ENCODE data around the gene NMT2. TPM values are rescaled to one million over a fixed set of nuclear protein-coding genes. Genes with fewer than 3 reads are reported as not detected.

Gene NMT2
- total and polyA plus RNA-seq, 2 donors = 19.6 to 31.1 TPM

DNA sequence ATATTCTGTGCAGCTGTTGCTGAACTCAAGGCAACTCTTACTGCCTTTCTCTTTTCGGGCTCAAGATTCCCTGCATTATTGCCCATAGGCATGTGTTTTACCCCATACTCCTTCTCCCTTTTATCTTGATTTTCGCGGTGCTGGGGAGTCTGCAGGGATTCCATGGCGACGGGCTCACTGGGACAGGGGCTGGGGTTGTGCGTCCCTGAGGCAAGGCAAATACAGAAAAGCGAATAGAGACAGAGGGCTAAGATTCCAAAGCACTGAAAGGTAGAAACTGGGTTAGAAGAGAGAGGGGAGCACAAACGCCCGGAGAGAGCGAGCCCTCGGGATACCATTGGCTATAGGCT lies 71.9 kb downstream of the NMT2 start:
- Histone ChIP-seq H3K9me3 (ENCODE audit: control insufficient read depth in 2 of 2, insufficient read depth in 1 of 2, low read length in 1 of 2) (no peaks in the 10 kb centered on the region), H3K4me3 (ENCODE audit: low read length in 2 of 2) (peak overlapping the region; percentile 75 to 96), H3K36me3 (ENCODE audit: control insufficient read depth in 2 of 2, insufficient read depth in 2 of 2, low read length in 1 of 2) (peaks cover 3 to 4% of the 10 kb centered on the region in 2 donors), H3K27me3 (ENCODE audit: control insufficient read depth in 2 of 2, insufficient read depth in 1 of 2, low read length in 1 of 2) (no peaks in the 10 kb centered on the region), H3K4me1 (ENCODE audit: control insufficient read depth in 2 of 2, insufficient read depth in 2 of 2, low read length in 2 of 2) (peaks cover 15 to 24% of the 10 kb centered on the region in 2 donors), H3K27ac (ENCODE audit: low read depth in 1 of 2, low read length in 1 of 2) (peak overlapping the region in 1 of 2 donors; percentile 98)
- DNase-seq (ENCODE audit: low read depth in 6 of 9, low spot score in 9 of 9) = no peak
- WGBS = 1% methylated on average over 11 of the region's 11 CpGs

DNA sequence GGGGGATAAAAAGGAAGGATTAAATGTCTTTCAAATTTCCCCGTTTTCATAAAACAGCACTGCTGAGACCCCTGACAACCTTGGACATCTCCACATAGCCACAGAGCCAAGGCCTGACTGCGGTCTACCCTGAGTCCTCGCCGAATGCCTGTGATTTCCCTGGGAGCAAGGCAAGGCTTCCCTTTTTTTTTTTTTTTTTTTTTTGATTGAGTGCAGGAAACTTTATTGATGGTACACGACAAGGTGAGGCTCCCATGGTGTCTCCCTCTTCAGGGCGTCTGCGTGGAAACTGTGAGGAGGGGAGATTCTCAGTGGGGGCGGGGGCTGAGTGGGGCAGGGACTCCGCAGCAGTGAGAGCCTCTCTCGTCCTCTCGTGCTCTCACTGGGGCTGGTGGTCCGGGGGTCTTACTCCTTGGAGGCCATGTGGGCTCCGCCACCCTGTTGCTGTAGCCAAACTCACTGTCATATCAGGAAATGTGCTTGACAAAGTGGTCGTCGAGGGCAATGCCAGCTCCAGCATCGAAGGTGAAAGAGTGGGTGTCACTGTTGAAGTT lies 75.6 kb downstream of the NMT2 start:
- H3K27ac ChIP-seq (ENCODE audit: low read depth in 1 of 2, low read length in 1 of 2) = no peak overlapping the region
- peaks cover 5 to 16% of the 10 kb centered on the region in 2 donors for H3K4me1 ChIP-seq (ENCODE audit: control insufficient read depth in 2 of 2, insufficient read depth in 2 of 2, low read length in 2 of 2)
- no peaks in the 10 kb centered on the region for H3K27me3 ChIP-seq (ENCODE audit: control insufficient read depth in 2 of 2, insufficient read depth in 1 of 2, low read length in 1 of 2)
- 96% methylated on average over 16 of the region's 16 CpGs for WGBS
- no peaks in the 10 kb centered on the region for H3K9me3 ChIP-seq (ENCODE audit: control insufficient read depth in 2 of 2, insufficient read depth in 1 of 2, low read length in 1 of 2)
- H3K4me3 ChIP-seq (ENCODE audit: low read length in 2 of 2) = no peak overlapping the region
- DNase-seq (ENCODE audit: low read depth in 6 of 9, low spot score in 9 of 9) = no peak
- H3K36me3 ChIP-seq (ENCODE audit: control insufficient read depth in 2 of 2, insufficient read depth in 2 of 2, low read length in 1 of 2) = no peaks in the 10 kb centered on the region

DNA sequence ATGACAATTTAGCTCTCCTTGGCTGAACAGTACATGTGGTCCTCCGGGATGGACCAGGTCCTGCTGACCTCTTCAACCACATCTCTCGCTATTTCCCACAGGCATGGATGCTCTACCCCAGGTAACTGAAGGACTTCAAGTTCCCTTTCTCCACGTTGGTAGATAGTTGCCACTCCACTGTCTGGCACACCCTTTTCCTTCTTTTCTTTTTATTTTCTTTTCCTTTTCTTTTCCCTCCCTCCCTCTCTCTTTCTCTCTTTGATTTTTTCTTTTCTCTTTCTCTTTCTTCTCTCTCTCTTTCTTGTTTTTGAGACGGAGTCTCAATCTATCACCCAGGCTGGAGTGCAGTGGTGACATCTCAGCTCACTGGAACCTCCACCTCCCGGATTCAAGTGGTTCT lies 77.1 kb downstream of the NMT2 start:
- no peaks in the 10 kb centered on the region for H3K27me3 ChIP-seq (ENCODE audit: control insufficient read depth in 2 of 2, insufficient read depth in 1 of 2, low read length in 1 of 2)
- no peaks in the 10 kb centered on the region for H3K9me3 ChIP-seq (ENCODE audit: control insufficient read depth in 2 of 2, insufficient read depth in 1 of 2, low read length in 1 of 2)
- WGBS = 96% methylated on average over 5 of the region's 5 CpGs
- peaks cover 1 to 10% of the 10 kb centered on the region in 2 donors for H3K4me1 ChIP-seq (ENCODE audit: control insufficient read depth in 2 of 2, insufficient read depth in 2 of 2, low read length in 2 of 2)
- H3K27ac ChIP-seq (ENCODE audit: low read depth in 1 of 2, low read length in 1 of 2) = no peak overlapping the region
- H3K36me3 ChIP-seq (ENCODE audit: control insufficient read depth in 2 of 2, insufficient read depth in 2 of 2, low read length in 1 of 2) = no peaks in the 10 kb centered on the region
- no peak for DNase-seq (ENCODE audit: low read depth in 6 of 9, low spot score in 9 of 9)
- no peak overlapping the region for H3K4me3 ChIP-seq (ENCODE audit: low read length in 2 of 2)

DNA sequence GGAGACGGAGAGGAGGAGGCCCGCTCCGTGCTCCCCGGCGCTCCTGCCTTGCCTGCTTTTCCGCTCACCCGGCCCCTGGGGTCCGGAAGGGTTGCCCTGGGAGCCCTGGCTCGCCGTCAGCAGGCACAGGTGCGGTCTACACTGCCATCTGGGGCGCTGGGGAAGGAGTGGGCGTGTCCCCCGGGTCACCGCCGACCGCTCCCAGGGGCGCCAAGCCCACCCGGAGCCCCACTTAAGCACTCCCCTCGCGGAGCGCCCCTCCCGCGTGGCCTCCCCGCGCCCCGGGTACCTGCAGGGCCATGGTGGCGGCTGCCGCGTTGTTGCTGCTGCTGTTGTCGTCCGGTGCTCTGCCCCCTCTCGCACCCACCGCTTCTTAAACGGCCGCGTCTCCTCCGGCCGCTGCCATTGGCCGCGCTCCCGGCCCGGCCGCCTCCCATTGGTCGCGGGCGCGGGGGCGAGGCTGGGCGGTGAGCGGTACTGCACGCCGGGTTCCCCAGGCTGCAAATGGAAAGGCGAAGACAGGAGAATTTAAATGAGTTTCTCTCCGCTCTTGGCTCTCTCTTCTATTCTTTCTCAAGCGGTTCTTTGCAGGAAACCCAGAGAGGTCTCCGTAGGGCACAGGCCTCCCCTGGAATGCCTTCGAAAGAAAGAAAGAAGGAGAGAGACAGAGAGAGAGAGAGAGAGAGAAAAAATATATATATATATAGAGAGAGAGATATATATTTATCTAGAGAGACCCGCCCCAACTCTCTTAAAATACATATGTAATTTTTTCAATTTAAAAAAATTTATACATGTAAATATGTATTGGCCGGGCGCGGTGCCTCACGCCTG lies 79.8 kb downstream of the NMT2 start, which contains the start of gene ACBD7:
Gene ACBD7 (minus strand): TSS at position 349 of the 834 bp plus-strand sequence. CDS start 48 bp downstream, at position 301.
- DNase-seq (ENCODE audit: low read depth in 6 of 9, low spot score in 9 of 9) = peak; percentile 54 to 93 (median 81)
- peaks cover 0 to 12% of the 10 kb centered on the region in 2 donors for H3K4me1 ChIP-seq (ENCODE audit: control insufficient read depth in 2 of 2, insufficient read depth in 2 of 2, low read length in 2 of 2)
- H3K9me3 ChIP-seq (ENCODE audit: control insufficient read depth in 2 of 2, insufficient read depth in 1 of 2, low read length in 1 of 2) = peaks cover 0 to 3% of the 10 kb centered on the region in 2 donors
- H3K4me3 ChIP-seq (ENCODE audit: low read length in 2 of 2) = peak within 1 kb of the TSS; percentile 59 to 73
- H3K27me3 ChIP-seq (ENCODE audit: control insufficient read depth in 2 of 2, insufficient read depth in 1 of 2, low read length in 1 of 2) = no peaks in the 10 kb centered on the region
- 7% methylated on average over 63 of the region's 63 CpGs for WGBS
- H3K27ac ChIP-seq (ENCODE audit: low read depth in 1 of 2, low read length in 1 of 2) = peak within 1 kb of the TSS; percentile 38 to 77
- H3K36me3 ChIP-seq (ENCODE audit: control insufficient read depth in 2 of 2, insufficient read depth in 2 of 2, low read length in 1 of 2) = no peaks in the 10 kb centered on the region

DNA sequence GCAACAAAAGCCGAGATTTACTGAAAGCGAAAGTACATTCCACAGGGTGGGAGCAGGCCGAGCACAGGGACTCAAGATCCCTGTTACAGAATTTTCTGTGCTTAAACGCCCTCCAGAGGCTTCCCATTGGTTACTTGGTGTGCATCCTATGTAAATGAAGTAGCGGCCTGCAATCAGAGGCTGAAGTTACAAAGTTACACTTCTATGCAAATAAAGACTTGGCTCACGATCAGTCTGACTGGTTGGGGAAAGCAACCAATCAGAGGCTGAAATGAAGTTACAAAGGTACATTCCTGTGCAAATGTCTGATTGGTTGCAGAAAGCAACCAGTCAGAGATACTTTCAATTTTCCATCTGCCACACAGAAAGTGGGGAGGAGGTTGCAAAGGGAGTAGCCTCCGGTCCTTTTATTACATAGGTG lies 84.0 kb downstream of the NMT2 start:
- Histone ChIP-seq H3K4me3 (ENCODE audit: low read length in 2 of 2) (peak overlapping the region in 1 of 2 donors; percentile 12), H3K4me1 (ENCODE audit: control insufficient read depth in 2 of 2, insufficient read depth in 2 of 2, low read length in 2 of 2) (peaks cover 0 to 12% of the 10 kb centered on the region in 2 donors), H3K27me3 (ENCODE audit: control insufficient read depth in 2 of 2, insufficient read depth in 1 of 2, low read length in 1 of 2) (no peaks in the 10 kb centered on the region), H3K9me3 (ENCODE audit: control insufficient read depth in 2 of 2, insufficient read depth in 1 of 2, low read length in 1 of 2) (peaks cover 0 to 3% of the 10 kb centered on the region in 2 donors), H3K36me3 (ENCODE audit: control insufficient read depth in 2 of 2, insufficient read depth in 2 of 2, low read length in 1 of 2) (no peaks in the 10 kb centered on the region), H3K27ac (ENCODE audit: low read depth in 1 of 2, low read length in 1 of 2) (peak overlapping the region in 1 of 2 donors; percentile 55)
- DNase-seq (ENCODE audit: low read depth in 6 of 9, low spot score in 9 of 9) = peak in 1 of 9 donors; percentile 30
- WGBS = 87% methylated on average over 7 of the region's 7 CpGs

DNA sequence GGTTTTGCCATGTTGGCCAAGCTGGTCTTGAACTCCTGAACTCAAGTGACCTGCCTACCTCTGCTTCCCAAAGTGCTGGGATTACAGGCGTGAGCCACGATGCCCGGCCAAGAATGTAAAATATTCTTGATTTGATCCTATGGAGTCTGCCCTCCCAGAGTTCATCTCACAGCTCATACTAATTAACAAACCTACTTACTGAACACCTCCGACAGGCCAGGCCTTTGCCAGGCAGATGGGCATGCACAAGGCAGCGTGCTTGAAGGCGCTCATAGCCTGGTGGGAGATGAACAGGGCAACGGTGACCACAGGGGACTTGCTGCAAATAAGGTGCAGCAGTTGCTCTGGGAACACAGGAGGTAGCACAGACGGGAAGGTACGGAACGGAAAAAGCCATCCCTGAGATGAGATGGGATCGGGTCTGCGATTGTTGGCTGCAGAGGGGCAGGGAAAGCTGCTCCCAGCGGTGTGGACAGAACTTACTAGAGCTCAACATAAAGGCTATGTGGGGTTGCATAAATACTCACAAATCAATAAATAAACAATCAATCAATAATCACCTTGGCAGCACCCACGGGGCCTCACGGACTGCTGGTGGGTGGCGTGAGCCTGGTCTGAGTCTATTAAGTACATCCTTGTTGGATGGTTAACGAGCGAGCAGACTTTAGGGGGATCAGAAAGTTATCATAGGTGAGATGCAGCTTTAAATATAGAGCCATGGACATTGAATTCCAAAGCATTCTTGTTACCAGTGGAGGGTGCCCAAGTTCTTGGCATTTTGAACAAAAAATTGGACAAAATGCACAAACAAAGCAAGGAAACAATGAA lies 84.6 kb downstream of the NMT2 start:
- DNase-seq (ENCODE audit: low read depth in 6 of 9, low spot score in 9 of 9) = no peak
- Histone ChIP-seq H3K4me3 (ENCODE audit: low read length in 2 of 2) (peak overlapping the region in 1 of 2 donors; percentile 12), H3K27me3 (ENCODE audit: control insufficient read depth in 2 of 2, insufficient read depth in 1 of 2, low read length in 1 of 2) (no peaks in the 10 kb centered on the region), H3K9me3 (ENCODE audit: control insufficient read depth in 2 of 2, insufficient read depth in 1 of 2, low read length in 1 of 2) (peaks cover 0 to 3% of the 10 kb centered on the region in 2 donors), H3K27ac (ENCODE audit: low read depth in 1 of 2, low read length in 1 of 2) (peak overlapping the region in 1 of 2 donors; percentile 55), H3K36me3 (ENCODE audit: control insufficient read depth in 2 of 2, insufficient read depth in 2 of 2, low read length in 1 of 2) (no peaks in the 10 kb centered on the region), H3K4me1 (ENCODE audit: control insufficient read depth in 2 of 2, insufficient read depth in 2 of 2, low read length in 2 of 2) (peaks cover 0 to 12% of the 10 kb centered on the region in 2 donors)
- 92% methylated on average over 18 of the region's 18 CpGs for WGBS

DNA sequence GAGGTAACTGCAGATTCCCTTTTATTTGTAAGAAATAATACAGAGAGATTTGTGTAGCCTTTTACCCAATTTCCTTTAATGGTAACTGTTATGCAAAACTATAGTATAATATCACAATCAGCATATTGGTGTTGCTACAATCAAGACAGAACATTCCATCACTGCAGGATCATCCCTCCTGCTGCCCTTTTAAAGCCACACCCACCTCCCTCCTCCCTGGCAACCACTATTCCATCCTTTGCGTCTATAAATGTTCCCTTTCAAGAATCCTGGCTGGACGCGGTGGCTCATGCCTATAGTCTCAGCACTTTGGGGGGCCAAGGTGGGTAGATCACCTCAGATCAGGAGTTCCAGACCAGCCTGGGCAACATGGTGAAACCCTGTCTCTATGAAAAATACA lies 93.1 kb downstream of the NMT2 start:
- WGBS = over 99% methylated on average over 3 of the region's 3 CpGs
- peaks cover 0 to 2% of the 10 kb centered on the region in 2 donors for H3K36me3 ChIP-seq (ENCODE audit: control insufficient read depth in 2 of 2, insufficient read depth in 2 of 2, low read length in 1 of 2)
- H3K4me3 ChIP-seq (ENCODE audit: low read length in 2 of 2) = no peak overlapping the region
- H3K4me1 ChIP-seq (ENCODE audit: control insufficient read depth in 2 of 2, insufficient read depth in 2 of 2, low read length in 2 of 2) = no peaks in the 10 kb centered on the region
- DNase-seq (ENCODE audit: low read depth in 6 of 9, low spot score in 9 of 9) = no peak
- H3K27me3 ChIP-seq (ENCODE audit: control insufficient read depth in 2 of 2, insufficient read depth in 1 of 2, low read length in 1 of 2) = no peaks in the 10 kb centered on the region
- H3K9me3 ChIP-seq (ENCODE audit: control insufficient read depth in 2 of 2, insufficient read depth in 1 of 2, low read length in 1 of 2) = no peaks in the 10 kb centered on the region
- H3K27ac ChIP-seq (ENCODE audit: low read depth in 1 of 2, low read length in 1 of 2) = no peak overlapping the region

DNA sequence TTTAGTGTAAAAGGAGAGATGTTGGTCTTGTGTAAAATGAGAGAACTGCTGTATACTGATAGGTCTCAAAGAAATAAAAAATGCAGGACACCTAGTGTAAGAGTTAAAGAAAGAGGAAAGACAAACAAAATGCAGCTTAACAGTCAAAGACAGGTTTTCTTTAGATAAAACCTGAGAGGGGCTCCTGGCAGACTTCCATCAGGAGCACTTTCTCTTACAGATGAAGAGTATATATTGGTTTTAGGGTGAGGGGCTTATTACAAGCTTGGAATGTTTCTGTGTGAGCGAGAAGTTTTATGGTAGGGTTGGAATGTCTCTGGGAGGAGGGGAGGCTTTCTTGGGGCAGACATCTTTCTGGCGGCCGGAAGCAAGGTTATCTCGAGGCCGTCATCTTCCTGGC lies 96.1 kb downstream of the NMT2 start:
- H3K36me3 ChIP-seq (ENCODE audit: control insufficient read depth in 2 of 2, insufficient read depth in 2 of 2, low read length in 1 of 2) = no peaks in the 10 kb centered on the region
- no peak for DNase-seq (ENCODE audit: low read depth in 6 of 9, low spot score in 9 of 9)
- no peak overlapping the region for H3K4me3 ChIP-seq (ENCODE audit: low read length in 2 of 2)
- H3K9me3 ChIP-seq (ENCODE audit: control insufficient read depth in 2 of 2, insufficient read depth in 1 of 2, low read length in 1 of 2) = no peaks in the 10 kb centered on the region
- H3K4me1 ChIP-seq (ENCODE audit: control insufficient read depth in 2 of 2, insufficient read depth in 2 of 2, low read length in 2 of 2) = no peaks in the 10 kb centered on the region
- 99% methylated on average over 5 of the region's 5 CpGs for WGBS
- no peaks in the 10 kb centered on the region for H3K27me3 ChIP-seq (ENCODE audit: control insufficient read depth in 2 of 2, insufficient read depth in 1 of 2, low read length in 1 of 2)
- H3K27ac ChIP-seq (ENCODE audit: low read depth in 1 of 2, low read length in 1 of 2) = no peak overlapping the region
